Activated T-cell treated with anti-CD3 and anti-CD28 coated beads for 24 hours (primary cell): ENCODE results near the gene TAF12.
"Not testable (repeated sequence)": the region's sequence is repeated elsewhere in the genome, so short reads cannot be mapped to it uniquely, and the experiment has no call there.

Experiments
- DNase-seq: peaks from one replicate; pipeline ENCODE4 v3.0.0-alpha.2; 2020; ENCODE audit warnings: low read depth

TAF12 gene

GRCh38 chr1:28642847-28643635 lies at the start of gene TAF12:
TSS of gene TAF12 (minus strand) at chr1:28643067. CDS start at chr1:28622081, 20,986 bp downstream.
- peak; percentile 92 for DNase-seq

GRCh38 chr1:28691627-28692026 lies 48.8 kb upstream of the TAF12 start:
- DNase-seq: not testable (repeated sequence)

- no peak for DNase-seq
Observed at GRCh38 chr1:28684937-28685336, 42.1 kb upstream of the TAF12 start.

- no peak for DNase-seq
Observed at GRCh38 chr1:28682840-28683239, 40.0 kb upstream of the TAF12 start.

- no peak for DNase-seq
Observed at GRCh38 chr1:28680151-28680550, 37.3 kb upstream of the TAF12 start.

GRCh38 chr1:28675924-28676257 lies 33.0 kb upstream of the TAF12 start:
- no peak for DNase-seq

GRCh38 chr1:28672971-28673370 lies 30.1 kb upstream of the TAF12 start:
- DNase-seq: not testable (repeated sequence)

- no peak for DNase-seq
Observed at GRCh38 chr1:28671254-28671780, 28.4 kb upstream of the TAF12 start.

GRCh38 chr1:28668956-28669723 lies 26.3 kb upstream of the TAF12 start:
- peak; percentile 38 for DNase-seq

- DNase-seq: peak; percentile 80
Observed at GRCh38 chr1:28668191-28668955, 25.5 kb upstream of the TAF12 start, which contains the start of gene GMEB1. TSS of gene GMEB1 (plus strand) at chr1:28668784. CDS start at chr1:28683613, 14,829 bp downstream.

GRCh38 chr1:28666806-28667205 lies 23.9 kb upstream of the TAF12 start:
- DNase-seq: no peak

GRCh38 chr1:28663871-28664470 lies 21.1 kb upstream of the TAF12 start:
- no peak for DNase-seq

GRCh38 chr1:28656335-28656734 lies 13.5 kb upstream of the TAF12 start:
- no peak for DNase-seq

GRCh38 chr1:28655448-28656311 lies 12.8 kb upstream of the TAF12 start:
- DNase-seq: not testable (repeated sequence)

GRCh38 chr1:28653870-28654269 lies 11.0 kb upstream of the TAF12 start:
- DNase-seq: not testable (repeated sequence)

- DNase-seq: not testable (repeated sequence)
Observed at GRCh38 chr1:28653063-28653462, 10.2 kb upstream of the TAF12 start.

- DNase-seq: peak; percentile 87
Observed at GRCh38 chr1:28648474-28649198, 5.8 kb upstream of the TAF12 start, which contains the start of gene RNU11. TSS of gene RNU11 (plus strand) at chr1:28648600.

- peak; percentile 83 for DNase-seq
Observed at GRCh38 chr1:28648008-28648473, 5.2 kb upstream of the TAF12 start.

- no peak for DNase-seq
Observed at GRCh38 chr1:28646040-28646439, 3.2 kb upstream of the TAF12 start.

- DNase-seq: not testable (repeated sequence)
Observed at GRCh38 chr1:28645406-28645805, 2.5 kb upstream of the TAF12 start.
